SU-DHL-6 (cell line): Measurements from ENCODE around the gene HSPA1B.
"Not testable (repeated sequence)": the region's sequence is repeated elsewhere in the genome, so short reads cannot be mapped to it uniquely, and the experiment has no call there.

Experiments
- H2AFZ ChIP-seq: fragments of 200-600 bp; sonication (generic); 2 replicates; pipeline ENCODE4 v1.6.1; 2014; ENCODE audit warnings: low read depth, mild to moderate bottlenecking, moderate library complexity, mixed read lengths, antibody characterized with exemption, low read length; ENCODE audit not compliant: severe bottlenecking
- H3F3A ChIP-seq: fragments of 200-600 bp; shearing (Covaris generic); 2 replicates; pipeline ENCODE4 v1.6.0; 2016; ENCODE audit warnings: antibody characterized with exemption, mild to moderate bottlenecking; ENCODE audit not compliant: insufficient read depth
- H3K27ac ChIP-seq: fragments of 200-600 bp; sonication (generic); 2 replicates; pipeline ENCODE4 v1.5.1; 2016; ENCODE audit warnings: low read depth, mild to moderate bottlenecking, low read length, moderate library complexity, mixed read lengths
- H3K27me3 ChIP-seq: fragments of 200-600 bp; sonication (generic), shearing (Covaris generic); 2 replicates; pipeline ENCODE4 v1.6.0; 2014; ENCODE audit warnings: mild to moderate bottlenecking, low read length
- H3K36me3 ChIP-seq: fragments of 200-600 bp; sonication (generic); 2 replicates; pipeline ENCODE4 v1.6.1; 2014; ENCODE audit warnings: mild to moderate bottlenecking, low read length, mixed read lengths
- H3K4me2 ChIP-seq: fragments of 300-600, 200-600 bp; shearing (Covaris generic), sonication (generic); 2 replicates; pipeline ENCODE4 v1.6.0; 2014; ENCODE audit warnings: low read length, low read depth, mild to moderate bottlenecking; ENCODE audit not compliant: poor library complexity, severe bottlenecking
- H3K4me3 ChIP-seq: fragments of 200-600 bp; sonication (generic); 2 replicates; pipeline ENCODE4 v1.5.1; 2014; ENCODE audit warnings: antibody characterized with exemption, low read length, mild to moderate bottlenecking, mixed read lengths; ENCODE audit not compliant: insufficient read depth, poor library complexity, severe bottlenecking
- H3K79me2 ChIP-seq: fragments of 200-600 bp; sonication (generic); 2 replicates; pipeline ENCODE4 v1.6.1; 2014; ENCODE audit warnings: mild to moderate bottlenecking, low read length, moderate library complexity; ENCODE audit not compliant: insufficient read depth
- H3K9ac ChIP-seq: fragments of 200-600 bp; sonication (generic); 2 replicates; pipeline ENCODE4 v1.7.0; 2014; ENCODE audit warnings: mild to moderate bottlenecking, low read length
- H3K9me2 ChIP-seq: fragments of 200-600 bp; sonication (generic); replicated peaks from 2 replicates; pipeline ENCODE4 v1.6.1; 2014; ENCODE audit warnings: low read length; ENCODE audit not compliant: insufficient read depth
- H3K9me3 ChIP-seq: fragments of 200-600 bp; sonication (generic); 2 replicates; pipeline ENCODE4 v1.6.1; 2014; ENCODE audit warnings: low read length, mixed read lengths; ENCODE audit not compliant: insufficient read depth
- H4K20me1 ChIP-seq: fragments of 200-600 bp; sonication (generic); 2 replicates; pipeline ENCODE4 v1.6.1; 2014; ENCODE audit warnings: low read depth, mild to moderate bottlenecking, antibody characterized with exemption, low read length, moderate library complexity, mixed read lengths
- CTCF ChIP-seq: fragments of 200-600 bp; sonication (generic); IDR thresholded peaks from one replicate; pipeline ENCODE4 v1.5.1; 2017; ENCODE audit warnings: antibody characterized with exemption, mild to moderate bottlenecking, low read length, moderate library complexity; ENCODE audit not compliant: insufficient read depth, poor library complexity, severe bottlenecking
- EZH2phosphoT487 ChIP-seq: fragments of 200-600 bp; sonication (generic), shearing (Covaris generic); conservative IDR thresholded peaks from 2 replicates; pipeline ENCODE4 v1.6.1; 2018; ENCODE audit warnings: mild to moderate bottlenecking, antibody characterized with exemption, low read length, moderate library complexity, mixed read lengths

The HSPA1B gene

DNA sequence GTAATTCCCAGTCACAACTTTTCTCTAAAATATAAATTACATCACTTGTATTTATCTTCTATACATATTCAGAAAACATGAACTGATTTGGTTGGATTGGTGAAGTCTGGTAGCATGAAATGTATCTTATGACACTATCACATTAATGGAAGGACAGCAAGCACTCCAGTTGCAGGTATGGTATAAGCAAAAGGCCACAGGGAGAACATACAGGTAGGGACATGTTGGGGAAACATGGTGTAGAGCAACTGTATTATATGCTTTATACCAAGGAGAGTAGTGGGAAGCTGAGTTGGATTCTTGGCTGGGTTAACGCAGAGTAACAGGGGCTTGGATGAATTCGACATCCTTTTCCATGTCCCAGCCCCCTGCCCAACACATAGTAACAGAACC, 30.5 kb upstream of the HSPA1B start:
- H3K9ac ChIP-seq = no peak overlapping the region
- no peaks in the 10 kb centered on the region for H4K20me1 ChIP-seq
- peaks cover 3% of the 10 kb centered on the region; the same call in 1 of the 2 replicates for H3K36me3 ChIP-seq
- H3K9me3 ChIP-seq = no peaks in the 10 kb centered on the region
- peaks cover 44% of the 10 kb centered on the region for H3K79me2 ChIP-seq
- no peak overlapping the region for H3K4me2 ChIP-seq
- H2AFZ ChIP-seq = no peak overlapping the region
- H3F3A ChIP-seq = peaks cover 46% of the 10 kb centered on the region
- TF ChIP-seq EZH2phosphoT487 = no peak
- no peak for TF ChIP-seq CTCF
- H3K4me3 ChIP-seq = no peak overlapping the region
- no peak overlapping the region for H3K27ac ChIP-seq
- H3K27me3 ChIP-seq = no peaks in the 10 kb centered on the region
- no peaks in the 10 kb centered on the region for H3K9me2 ChIP-seq

- H3K27me3 ChIP-seq = no peaks in the 10 kb centered on the region
- no peak overlapping the region for H3K4me2 ChIP-seq
- no peak overlapping the region for H3K4me3 ChIP-seq
- peak overlapping the region; percentile 19 for H3K27ac ChIP-seq
- H3K9me2 ChIP-seq = no peaks in the 10 kb centered on the region
- no peak for TF ChIP-seq CTCF
- TF ChIP-seq EZH2phosphoT487 = no peak
- no peak overlapping the region for H2AFZ ChIP-seq
- H3K36me3 ChIP-seq = peaks cover 3% of the 10 kb centered on the region; the same call in 1 of the 2 replicates
- H3K79me2 ChIP-seq = peaks cover 41% of the 10 kb centered on the region
- no peak overlapping the region for H3K9ac ChIP-seq
- no peaks in the 10 kb centered on the region for H3K9me3 ChIP-seq
- no peaks in the 10 kb centered on the region for H4K20me1 ChIP-seq
- H3F3A ChIP-seq = peaks cover 43% of the 10 kb centered on the region
Observed at GRCh38 chr6:31797588-31797987, 29.9 kb upstream of the HSPA1B start.

- Histone ChIP-seq H3F3A (peaks cover 28% of the 10 kb centered on the region), H3K9me2 (no peaks in the 10 kb centered on the region), H3K79me2 (peaks cover 32% of the 10 kb centered on the region), H3K36me3 (0 out of 2 replicates have a peak, but pooled peaks cover 3% of the 10 kb centered on the region), H2AFZ (no peak overlapping the region), H3K9ac (no peak overlapping the region), H3K9me3 (no peaks in the 10 kb centered on the region), H3K4me3 (no peak overlapping the region), H3K4me2 (no peak overlapping the region), H4K20me1 (no peaks in the 10 kb centered on the region), H3K27ac (no peak overlapping the region), H3K27me3 (no peaks in the 10 kb centered on the region)
- TF ChIP-seq CTCF (no peak), EZH2phosphoT487 (no peak)
Observed at GRCh38 chr6:31799781-31800180, 27.8 kb upstream of the HSPA1B start.

DNA sequence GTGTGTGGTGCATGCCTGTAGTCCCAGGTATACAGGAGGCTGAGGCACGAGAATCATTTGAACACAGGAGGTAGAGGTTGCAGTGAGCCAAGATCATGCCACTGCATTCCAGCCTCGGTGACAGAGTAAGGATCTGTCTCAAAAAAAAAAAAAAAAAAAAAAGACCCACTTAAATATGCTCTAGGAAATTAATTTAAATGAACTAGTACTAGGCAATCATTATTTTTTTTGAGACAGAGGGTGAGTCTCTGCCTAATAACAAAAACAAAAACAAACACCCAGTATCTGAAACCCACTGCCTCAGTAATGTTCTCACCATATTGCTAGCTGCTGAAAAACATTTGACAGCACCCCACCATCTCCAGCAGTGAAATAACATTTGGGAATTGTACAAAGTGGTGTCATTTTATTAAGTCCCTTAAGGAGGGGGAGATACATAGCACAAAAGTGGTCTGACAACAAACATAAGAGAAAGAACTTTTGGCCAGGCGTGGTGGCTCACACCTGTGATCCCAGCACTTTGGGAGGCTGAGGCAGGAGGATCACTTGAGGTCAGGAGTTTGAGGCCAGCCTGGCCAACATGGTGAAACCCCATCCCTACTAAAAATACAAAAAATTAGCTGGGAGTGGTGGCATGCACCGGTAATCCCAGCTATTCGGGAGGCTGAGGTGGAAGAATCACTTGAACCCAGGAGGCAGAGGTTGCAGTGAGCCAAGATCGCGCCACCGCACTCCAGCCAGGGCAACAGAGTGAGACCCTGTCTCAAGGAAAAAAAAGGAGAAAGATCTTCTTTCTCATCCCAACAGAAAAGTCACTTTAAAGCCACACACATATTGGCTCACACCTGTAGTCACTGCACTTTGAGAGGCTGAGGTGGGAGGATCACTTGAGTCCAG, 26.3 kb upstream of the HSPA1B start:
- not testable (repeated sequence) for H3K27me3 ChIP-seq, H3K9ac ChIP-seq, H3K36me3 ChIP-seq, H3K27ac ChIP-seq, H3K9me3 ChIP-seq, H3K4me2 ChIP-seq, H4K20me1 ChIP-seq, H3K9me2 ChIP-seq, H3K4me3 ChIP-seq, H2AFZ ChIP-seq
- Histone ChIP-seq H3F3A (peaks cover 28% of the 10 kb centered on the region), H3K79me2 (peaks cover 39% of the 10 kb centered on the region)
